GM21367 (cell line): Measurements from ENCODE around the gene FTH1.
"Not testable (repeated sequence)": the region's sequence is repeated elsewhere in the genome, so short reads cannot be mapped to it uniquely, and the experiment has no call there.

Source experiments
- ATAC-seq: cut with Tn5 transposase; IDR thresholded peaks from one replicate; pipeline ENCODE4 v1.9.1; 2021; ENCODE audit not compliant: unreplicated experiment

Gene FTH1

DNA sequence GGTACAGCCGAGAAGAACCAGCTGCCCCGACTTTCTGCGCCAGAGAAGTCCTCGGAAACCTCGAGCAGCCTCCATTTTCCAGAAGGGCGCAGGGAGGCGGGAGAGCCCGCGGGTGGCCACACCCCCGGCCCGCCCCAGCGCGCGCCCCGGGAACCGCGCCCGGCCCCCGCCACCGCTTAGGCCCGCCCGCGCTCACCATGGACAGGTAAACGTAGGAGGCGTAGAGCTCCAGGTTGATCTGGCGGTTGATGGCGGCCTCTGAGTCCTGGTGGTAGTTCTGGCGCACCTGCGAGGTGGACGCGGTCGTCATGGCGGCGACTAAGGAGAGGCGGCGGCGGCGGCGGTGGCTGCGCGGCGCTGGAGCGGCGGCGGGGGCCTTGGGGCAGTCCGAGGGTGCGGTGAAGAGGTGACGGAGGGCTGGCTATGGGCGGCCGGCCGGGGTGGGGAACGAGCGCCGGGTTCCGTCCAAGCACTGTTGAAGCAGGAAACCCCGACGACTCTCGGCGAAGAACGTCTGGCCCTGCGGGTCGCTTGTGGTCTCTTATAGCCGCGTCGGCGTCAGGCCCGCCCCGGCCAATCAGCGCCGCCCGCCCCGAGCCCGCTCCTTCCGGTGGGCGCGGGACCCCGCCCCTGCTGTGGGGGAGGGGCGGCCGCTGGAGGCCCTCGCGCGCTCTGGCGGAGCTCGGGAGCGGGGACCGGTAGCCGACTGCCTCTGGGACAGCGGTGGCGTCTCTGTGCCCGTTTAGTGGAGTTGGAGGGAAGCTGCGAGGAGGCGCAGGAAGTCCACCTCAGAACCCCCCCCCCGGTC, at the start of gene FTH1:
FTH1 (minus strand) TSS at position 519 of the 808 bp plus-strand sequence; CDS start at position 310, 209 bp downstream.
- peak; percentile 29 for ATAC-seq

DNA sequence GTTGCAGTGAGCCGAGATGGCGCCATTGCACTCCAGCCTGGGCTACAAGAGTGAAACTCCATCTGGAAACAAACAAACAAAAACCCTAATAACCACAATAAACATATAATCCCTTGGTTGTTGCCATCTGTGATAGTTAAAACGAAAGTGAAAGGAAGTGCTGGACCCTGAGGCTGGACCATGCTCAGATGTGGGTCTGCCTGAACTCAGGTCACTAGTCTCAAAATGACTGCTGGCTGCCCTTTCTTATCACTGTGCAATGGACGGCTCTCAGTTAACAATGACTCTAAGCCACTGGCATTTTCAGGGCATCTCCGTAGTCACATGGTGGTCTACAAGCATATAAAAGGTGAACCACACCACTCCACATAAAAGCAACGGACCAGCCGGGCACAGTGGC, 48.2 kb upstream of the FTH1 start:
- ATAC-seq, result no peak

DNA sequence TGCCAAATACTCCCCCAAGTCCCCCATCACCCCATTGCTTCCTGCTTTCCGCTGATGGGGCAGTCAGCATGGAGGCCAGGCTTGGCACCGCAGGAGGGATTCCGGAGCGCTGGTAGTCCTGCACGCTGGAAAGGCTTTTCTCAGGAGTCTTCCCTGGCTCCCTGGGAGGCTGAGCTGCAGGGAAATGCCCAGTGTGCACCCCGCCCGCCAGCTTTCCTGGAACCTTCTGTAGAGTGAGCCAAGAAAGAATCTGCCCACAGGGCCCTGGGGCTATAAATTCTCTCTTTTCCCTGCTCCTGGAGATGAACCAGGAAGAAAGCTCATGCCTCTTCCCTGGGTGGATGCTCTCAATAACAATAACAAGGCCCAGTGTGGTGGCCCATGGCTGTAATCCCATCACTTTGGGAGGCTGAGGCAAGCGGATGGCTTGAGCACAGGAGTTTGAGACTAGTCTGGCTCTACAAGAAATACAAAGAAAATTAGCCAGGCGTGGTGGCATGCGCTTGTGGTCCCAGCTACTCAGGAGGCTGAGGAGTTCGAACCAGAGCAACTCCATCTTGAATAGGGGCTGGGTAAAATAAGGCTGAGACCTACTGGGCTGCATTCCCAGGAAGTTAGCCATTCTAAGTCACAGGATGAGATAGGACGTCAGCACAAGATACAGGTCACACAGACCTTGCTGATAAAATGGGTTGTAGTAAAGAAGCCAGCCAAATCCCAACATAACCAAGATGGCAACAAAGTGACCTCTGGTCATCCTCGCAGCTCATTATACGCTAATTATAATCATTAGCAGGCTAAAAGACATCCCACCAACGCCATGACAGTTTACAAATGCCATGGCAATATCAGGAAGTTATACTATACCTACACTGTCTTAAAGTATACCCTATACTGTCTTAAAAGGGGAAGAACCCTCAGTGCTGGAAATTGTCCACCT, 46.4 kb upstream of the FTH1 start:
- no peak for ATAC-seq

DNA sequence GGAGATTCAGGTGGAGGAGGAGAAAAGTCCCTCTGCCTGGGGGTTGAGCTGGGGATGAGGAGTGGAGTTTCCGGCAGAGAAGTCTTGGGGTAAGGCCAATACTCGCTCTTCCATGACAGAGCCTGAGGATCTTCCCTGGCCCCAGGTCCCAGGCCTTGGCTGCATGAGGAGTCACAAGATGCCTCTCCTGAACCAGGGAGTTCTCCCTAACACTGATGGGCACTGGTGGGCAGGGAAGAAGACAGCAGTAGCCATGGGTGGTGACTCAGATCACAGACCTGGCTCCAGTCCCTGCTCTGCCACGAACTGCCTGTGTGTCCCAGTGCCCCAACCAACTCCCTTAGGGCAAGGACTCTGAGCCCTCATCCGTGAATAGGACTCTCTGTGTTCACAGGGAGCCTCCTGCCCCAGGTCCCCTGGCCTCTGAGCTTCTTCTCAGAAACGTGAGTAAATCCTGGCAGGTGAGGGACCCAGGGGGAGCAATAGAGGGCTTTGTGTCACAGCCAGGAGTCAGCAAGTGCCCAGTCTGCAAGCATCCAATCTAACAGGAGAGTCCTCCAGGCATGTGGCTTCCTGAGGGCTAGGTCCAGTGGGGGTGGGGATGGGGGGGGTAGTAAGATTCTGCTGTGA, 45.5 kb upstream of the FTH1 start:
- ATAC-seq, result no peak

DNA sequence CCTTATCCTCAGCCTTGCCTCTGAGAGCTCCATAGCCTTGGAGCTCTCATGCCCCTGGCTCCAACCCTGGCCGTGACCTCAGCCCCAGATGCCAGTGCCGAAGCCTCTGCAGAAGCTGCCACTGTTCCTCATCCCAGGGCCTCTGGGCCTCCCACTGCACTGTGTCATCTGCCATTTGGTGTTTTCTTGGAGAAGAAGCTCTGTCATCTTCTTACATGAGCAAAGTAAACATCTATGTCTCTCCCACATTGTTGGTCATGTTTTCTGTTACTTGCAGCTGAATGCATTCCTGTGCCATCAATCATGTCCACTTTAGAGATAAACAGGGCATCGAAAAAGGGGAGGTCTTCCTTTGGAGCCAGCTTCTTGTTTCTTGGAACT, 45.0 kb upstream of the FTH1 start:
- ATAC-seq, result no peak

DNA sequence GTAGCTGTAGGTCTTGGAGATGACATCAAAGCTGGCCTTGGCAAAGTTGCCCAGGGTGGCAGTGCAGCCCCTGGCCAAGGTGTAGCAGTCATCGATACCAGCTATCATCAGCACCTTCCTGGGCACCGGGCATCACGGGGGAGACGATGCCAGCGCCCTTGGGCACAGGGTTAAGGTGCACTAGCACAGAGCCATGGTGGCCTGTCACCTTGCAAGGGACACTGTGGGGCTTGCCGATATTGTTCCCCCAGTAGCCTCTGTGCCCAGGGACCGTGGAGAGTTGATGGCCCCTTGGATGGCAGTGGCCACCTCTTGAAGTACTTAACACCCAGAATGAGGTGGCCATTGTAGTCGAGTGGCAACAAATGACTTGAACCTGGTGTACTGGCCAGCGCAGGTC, 44.4 kb upstream of the FTH1 start:
- no peak for ATAC-seq

DNA sequence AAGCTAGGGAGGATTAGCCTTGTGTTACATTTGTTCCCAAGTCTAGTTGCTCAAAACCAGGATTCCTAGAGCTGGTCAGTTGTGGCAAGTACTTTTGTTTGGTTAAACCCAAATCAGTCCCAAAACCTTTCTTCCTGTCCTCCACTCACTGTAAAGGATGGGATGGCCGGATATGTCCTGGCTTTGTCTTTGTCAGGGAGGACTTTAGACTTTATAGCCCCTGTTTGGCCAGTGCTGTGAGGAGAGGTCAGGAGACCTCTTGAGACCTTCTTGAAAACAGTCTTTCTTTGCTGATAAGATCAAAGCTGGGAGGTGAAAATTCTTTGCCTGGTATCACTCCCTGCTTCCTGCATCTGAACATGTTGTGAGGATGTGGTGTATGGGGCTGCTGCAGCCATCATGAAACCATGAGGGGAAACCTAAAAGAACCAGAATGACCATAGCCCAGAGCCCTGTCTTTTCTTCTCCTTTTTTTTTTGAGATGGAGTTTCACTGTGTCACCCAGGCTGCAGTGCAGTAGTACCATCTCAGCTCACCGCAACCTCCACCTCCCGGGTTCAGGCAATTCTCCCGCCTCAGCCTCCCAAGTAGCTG, 43.6 kb upstream of the FTH1 start:
- no peak for ATAC-seq

DNA sequence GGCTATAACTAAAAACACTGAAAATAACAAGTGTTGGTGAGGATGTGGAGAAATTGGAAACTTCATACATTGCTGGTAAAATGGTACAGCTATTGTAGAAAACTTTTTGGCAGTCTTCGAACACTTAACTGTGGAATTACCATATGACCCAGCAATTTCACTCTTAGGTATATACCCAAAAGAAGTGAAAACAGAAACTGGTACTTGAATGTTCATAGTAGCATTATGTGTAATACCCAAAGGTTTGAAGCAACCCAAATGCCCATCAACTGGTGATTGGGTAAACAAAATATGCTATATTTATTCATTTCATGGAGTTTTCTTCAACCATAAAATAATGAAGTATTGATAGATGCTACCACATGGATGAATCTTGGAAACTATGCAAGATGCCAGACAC, 40.8 kb upstream of the FTH1 start:
- no peak for ATAC-seq

DNA sequence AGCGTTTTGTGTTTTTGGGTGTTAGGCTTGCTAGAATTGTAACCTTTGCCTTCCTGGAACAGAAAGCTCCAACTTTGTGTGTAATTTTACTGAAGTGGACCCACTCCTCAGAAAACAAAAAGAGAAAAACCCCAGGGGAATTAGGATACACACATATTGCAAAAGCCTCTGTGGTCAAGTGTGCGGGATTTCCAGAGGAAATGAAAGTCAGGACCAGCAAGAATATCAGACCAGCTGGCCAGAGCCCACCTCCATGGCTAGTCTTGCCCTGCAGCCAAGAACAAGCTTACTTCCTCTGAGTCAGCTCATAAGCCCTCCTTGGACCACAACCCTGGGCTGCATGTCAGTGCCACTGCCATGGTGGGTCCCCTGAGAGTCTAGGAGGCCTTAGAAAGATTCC, 37.0 kb upstream of the FTH1 start:
- no peak for ATAC-seq

DNA sequence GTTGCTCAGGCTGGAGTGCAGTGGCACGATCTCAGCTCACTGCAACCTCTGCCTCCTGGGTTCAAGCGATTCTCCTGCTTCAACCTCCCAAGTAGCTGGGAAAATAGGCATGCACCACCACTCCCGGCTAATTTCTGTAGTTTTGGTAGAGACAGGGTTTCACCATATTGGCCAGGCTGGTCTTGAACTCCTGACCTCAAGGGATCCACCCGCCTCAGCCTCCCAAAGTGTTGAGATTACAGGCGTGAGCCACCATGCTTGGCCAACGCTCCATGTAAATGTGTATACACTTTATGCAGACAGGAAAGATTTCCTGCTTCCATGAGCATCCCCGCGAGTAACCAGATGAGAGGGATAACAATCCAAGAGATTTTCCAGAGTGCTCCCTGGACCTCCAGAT, 34.8 kb upstream of the FTH1 start:
- ATAC-seq, result not testable (repeated sequence)

DNA sequence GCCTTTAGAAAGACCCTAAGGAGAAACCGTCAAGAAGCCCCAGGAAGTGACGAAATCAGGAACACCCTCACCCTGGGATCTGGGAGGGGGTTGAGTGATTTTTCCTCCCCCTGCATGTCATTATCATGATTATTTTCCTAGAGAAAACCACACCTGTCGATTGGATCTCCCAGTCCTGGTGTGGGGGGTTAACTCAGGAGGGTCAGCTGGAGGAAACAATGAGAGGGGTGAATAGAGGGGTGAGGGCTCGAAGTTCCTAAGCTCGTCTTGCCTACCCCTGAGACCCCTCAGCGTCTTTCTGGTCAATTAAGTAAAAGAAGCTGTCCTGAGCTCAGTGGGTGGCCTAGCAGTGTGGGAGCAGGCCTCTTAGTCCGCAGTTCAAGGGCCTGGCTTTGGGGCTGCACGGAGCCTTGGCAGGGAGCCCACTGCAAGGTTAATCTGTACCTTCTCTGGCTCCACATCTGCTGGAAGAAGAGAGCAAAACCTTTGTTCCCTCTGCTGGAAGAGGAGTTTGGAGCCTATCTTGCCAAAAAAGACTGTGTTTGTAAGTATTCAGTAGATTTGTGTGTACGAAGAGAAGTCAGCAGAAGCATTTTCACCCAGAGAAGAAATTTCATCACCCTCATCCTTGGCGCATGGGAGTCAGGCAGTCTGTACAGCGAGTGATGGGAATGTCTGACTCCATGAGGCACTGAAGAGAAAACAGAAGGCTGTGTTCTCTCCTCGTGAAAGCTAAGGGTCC, 34.2 kb upstream of the FTH1 start:
- ATAC-seq, result no peak

DNA sequence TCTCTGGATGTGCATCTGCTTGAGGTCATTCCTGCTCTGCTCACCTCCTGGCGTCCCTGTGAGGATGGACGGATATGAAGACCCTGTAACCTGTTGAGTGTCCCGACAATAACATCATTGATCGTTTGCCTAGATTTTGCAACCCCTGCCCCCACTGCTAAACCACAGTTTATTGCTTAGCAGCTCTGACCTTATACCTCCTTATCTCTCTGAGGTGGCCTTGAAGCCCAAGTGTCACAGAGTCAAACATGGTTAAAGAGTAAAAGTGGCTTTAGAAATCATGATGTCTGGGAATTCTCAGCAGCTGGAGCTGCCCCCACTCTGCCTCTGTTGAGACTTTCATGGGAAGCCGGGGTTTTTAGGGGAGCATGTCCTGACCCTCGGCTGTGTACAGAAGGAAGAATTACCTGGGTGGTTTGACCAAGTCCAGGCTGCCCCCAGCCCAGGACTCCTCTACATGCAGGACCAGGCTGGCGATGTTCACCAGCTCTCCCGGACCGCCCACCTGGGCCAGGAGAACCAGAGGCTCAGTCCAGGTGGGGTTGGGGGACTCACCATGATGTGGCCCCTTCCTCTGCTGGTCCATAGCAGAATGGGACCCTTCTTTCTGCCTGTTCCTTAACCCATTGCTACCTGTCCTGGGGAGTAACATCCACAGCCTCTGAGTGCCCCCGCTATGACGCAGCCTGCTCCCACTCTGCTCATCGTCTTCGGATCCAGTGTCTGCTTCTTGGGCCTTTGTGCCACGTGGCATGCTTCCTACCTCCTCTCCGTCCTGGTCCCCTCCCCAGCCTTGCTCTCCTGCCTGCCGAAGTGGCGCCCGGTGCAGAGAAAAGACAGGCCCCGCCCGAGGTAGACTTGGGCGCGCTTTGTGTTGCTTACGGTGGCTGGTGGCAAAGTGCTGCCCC, 33.4 kb upstream of the FTH1 start:
- no peak for ATAC-seq

DNA sequence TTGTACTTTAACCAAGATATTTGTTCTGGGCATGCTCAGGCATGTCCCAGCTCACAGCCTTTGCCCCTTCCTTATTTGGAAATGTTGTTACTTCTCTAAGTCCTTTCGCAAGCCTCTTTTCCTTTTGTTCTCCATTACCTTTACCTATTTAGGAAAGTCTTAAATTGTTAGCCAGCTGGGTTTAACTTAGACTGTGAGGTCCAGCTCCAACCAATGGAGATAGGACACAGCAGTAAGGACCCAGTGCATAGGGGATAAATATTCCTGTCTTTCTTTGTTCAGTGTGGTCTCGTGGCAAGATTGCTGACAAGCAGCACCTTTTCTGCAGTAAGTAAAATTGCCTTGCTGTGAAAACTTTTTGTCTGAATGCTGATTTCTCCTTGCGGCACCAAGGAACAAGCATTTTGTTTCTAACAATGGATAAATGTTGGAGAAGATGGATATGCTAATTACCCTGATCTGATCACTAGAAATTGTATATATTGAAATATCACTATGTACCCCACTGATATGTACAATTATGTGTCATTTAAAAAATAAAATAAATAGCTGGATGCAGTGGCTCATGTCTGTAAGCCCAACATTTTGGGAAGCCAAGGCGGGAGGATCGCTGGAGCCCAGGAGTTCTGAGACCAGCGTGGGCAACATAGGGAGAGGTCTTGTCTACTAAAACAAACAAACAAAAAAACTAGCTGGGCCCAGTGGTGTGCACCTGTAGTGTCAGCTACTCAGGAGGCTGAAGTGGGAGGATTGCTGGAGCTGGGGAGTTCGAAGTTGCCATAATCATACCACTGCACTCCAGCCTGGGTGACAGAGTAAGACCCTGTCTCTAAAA, 31.9 kb upstream of the FTH1 start:
- ATAC-seq, result no peak

DNA sequence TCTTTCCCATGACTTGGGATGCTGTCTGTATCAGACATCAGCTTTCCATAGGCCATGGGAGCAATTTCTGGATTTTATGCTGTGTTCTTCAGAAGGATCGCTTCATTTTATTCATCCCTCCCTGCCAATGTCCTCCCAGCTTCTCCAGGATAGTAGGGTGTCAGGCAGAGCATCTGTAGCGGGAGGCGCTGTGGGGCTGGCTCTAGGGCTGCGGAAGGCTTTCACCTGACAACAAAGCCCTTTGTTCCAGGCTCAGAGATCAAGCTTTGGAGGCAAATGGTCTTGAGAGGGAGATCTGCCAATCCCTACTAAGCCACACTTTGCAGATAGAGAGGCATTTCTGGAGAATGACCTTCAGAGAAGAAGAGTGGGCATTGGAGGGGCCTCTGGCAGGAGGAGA, 29.5 kb upstream of the FTH1 start:
- no peak for ATAC-seq

DNA sequence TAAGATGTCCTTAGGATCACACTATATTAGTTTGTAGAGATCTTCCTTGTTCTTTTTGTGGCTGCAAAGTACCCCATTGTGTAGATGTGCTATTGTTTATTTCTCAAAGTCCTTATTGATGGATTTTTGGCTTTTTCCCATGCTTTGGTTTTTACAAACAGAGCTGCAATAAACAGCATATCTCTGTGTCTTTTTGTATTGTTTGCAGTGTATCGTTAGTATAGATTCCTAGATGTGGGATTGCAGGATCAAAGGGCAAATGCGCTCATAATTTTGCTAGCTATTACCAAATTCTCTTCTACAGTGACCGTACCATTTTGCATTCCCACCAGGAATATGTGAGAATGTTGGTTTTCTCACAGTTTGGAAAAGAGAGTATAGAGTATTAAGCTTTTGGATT, 27.5 kb upstream of the FTH1 start:
- no peak for ATAC-seq

DNA sequence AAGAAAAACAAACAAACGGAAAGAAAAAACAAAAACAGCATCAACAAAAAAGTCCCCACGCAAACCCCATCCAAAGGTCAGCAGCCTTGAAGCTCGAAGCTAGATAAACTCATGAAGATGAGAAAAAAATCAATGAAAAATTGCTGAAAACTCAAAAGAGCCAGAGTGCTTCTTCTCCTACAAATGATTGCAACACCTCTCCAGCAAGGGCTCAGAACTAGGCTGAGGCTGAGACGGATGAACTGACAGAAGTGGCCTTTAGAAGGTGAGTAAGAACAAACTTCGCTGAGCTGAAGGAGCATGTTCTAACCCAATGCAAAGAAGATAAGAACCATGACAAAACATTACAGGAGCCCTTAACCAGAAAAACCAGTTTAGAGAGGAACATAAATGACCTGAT, 18.4 kb upstream of the FTH1 start:
- no peak for ATAC-seq

DNA sequence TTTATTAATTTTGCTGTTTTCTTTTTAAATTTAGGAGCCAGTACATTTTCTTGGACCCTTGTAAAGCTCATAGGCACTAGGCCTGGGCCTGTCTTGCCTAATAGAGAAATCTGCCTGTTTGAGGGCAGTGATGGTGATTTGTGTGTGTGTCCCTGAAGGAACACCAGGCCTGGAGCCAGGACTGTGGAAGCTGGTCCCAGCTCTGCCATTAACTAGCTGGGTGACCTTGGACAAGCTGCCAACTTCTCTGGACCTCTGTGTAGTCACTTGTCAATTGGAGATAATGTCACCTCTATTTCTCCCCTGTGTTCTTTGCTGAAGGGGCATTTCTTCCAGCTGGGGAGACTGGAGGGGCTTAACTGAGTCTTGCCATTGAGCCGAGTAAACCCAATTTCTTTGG, 16.0 kb upstream of the FTH1 start:
- no peak for ATAC-seq

DNA sequence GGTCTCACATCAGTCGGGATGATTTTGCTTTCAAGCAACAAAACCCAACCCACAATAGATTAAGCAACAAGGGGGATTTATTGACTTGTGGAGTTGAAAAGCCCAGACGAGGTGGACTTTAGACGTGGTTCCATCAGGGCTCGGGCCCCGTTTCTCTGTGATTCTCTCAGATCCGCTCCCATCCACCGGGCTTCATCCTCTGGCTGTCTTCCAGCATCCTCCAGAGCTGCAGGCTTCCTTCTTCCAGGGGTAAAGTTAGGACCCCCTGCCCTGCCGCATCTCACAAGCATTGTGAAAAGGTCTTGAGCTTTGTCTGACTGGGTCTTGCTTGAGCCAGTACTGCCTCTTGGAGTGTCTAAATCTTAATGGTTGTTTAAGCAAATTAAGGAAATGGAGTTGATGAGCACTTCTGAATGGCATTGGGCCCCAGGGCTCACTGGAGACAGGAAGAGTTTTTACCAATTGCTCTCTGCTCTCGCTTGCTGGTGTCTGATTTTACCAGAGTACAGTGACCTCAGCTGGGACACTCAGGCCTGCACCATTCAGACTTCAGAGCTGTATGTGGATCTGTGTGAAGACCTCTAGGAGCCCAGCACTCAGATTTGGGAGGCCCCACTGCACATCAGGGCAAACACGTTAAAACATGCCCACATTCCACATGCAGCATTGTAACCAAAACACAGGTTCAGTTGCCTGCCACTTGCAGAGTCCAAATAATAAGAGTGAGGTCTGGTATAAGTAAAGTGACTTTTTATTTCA, 13.5 kb upstream of the FTH1 start:
- ATAC-seq, result no peak
